T-helper 1 cell treated with Interleukin-12 subunit alpha and Interleukin-12 subunit beta and Interleukin-4 antibody, amounts not matched to agents 30 μg/mL and 1 μg/mL, for 36 hours (primary cell): ENCODE results near the gene NUAK1.

Source experiments
- H3K27ac Mint-ChIP-seq: one replicate; pipeline ENCODE4 v1.8.0; 2021; ENCODE audit warnings: mild to moderate bottlenecking, mixed read lengths
- H3K27me3 Mint-ChIP-seq: one replicate; pipeline ENCODE4 v1.8.0; 2021; ENCODE audit warnings: low read depth, mixed read lengths
- H3K36me3 Mint-ChIP-seq: one replicate; pipeline ENCODE4 v1.8.0; 2021; ENCODE audit warnings: low read depth, mixed read lengths
- H3K4me1 Mint-ChIP-seq: one replicate; pipeline ENCODE4 v1.8.0; 2021; ENCODE audit warnings: low read depth, mixed read lengths
- H3K4me3 Mint-ChIP-seq: one replicate; pipeline ENCODE4 v1.8.0; 2021; ENCODE audit warnings: mild to moderate bottlenecking, moderate library complexity, mixed read lengths
- H3K9me3 Mint-ChIP-seq: one replicate; pipeline ENCODE4 v1.8.0; 2021; ENCODE audit warnings: mixed read lengths

NUAK1 gene

DNA sequence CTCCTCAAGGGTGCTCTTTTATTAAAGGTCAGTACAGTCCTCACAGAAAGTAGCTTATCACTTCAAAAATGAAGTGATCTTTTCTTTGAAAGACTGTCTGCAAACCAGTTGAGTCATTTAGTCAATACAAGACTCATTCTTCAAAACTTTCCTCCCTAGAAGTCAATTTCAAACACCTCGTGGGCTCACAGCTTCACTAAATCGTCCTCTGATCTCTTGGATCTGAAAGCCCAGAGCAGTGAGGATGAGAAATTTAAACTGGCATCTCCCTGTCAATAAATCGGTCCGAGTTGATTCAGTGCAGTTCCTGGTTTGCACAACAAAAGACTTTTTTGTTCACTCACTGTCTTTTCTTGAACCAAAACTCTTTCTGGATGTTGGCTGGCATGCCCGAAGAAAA is 44.5 kb downstream of the NUAK1 start:
- Mint-ChIP-seq H3K9me3 (no peaks in the 10 kb centered on the region), H3K4me3 (no peak overlapping the region), H3K4me1 (no peaks in the 10 kb centered on the region), H3K27me3 (peaks cover 11% of the 10 kb centered on the region), H3K27ac (no peak overlapping the region), H3K36me3 (no peaks in the 10 kb centered on the region)

DNA sequence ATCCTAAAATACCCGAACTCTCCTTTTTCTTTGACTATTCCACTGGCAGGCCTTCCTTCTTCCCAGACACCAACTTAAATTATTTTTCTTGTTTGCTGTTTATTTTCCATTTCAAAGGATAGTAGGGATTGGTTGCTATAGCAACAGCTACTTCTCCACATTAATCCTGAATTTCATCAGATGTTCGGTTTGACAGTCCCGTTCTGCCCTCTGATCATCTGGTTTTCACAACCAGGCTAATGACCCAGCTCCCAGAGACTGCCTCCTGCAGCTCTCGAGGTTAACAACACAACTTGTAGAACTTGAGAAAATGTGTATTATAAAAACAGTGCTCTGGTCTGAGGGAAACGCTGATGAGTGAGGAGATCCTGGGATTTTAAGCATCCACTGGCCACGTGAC is 45.5 kb downstream of the NUAK1 start:
- H3K36me3 Mint-ChIP-seq, result no peaks in the 10 kb centered on the region
- H3K27ac Mint-ChIP-seq, result no peak overlapping the region
- no peaks in the 10 kb centered on the region for H3K4me1 Mint-ChIP-seq
- H3K27me3 Mint-ChIP-seq, result peaks cover 4% of the 10 kb centered on the region
- no peak overlapping the region for H3K4me3 Mint-ChIP-seq
- no peaks in the 10 kb centered on the region for H3K9me3 Mint-ChIP-seq

DNA sequence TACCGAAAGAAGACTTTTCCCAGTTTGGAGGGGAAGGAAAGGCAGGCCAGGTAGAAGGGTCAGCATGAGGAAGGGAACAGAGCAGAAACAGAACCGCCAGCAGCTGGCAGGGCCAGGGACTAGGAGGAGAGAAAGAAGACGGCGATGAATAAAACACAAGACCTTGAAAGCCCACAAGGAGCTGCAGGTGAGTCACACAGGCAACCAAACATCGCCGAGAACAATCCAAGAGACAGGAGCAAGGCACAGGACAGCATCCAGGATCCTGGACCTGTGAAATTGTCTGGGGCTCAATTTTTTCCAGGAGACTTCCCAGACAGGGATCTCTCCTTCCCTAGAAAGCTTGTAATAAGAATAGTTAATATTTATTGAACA is 47.3 kb downstream of the NUAK1 start:
- Mint-ChIP-seq H3K4me1 (no peaks in the 10 kb centered on the region), H3K9me3 (no peaks in the 10 kb centered on the region), H3K36me3 (no peaks in the 10 kb centered on the region), H3K27ac (no peak overlapping the region), H3K4me3 (no peak overlapping the region), H3K27me3 (peaks cover 3% of the 10 kb centered on the region)

- Mint-ChIP-seq H3K4me1 (no peaks in the 10 kb centered on the region), H3K9me3 (no peaks in the 10 kb centered on the region), H3K27me3 (peaks cover 3% of the 10 kb centered on the region), H3K4me3 (no peak overlapping the region), H3K27ac (no peak overlapping the region), H3K36me3 (no peaks in the 10 kb centered on the region)
Measured at GRCh38 chr12:106090591-106091445, 47.9 kb downstream of the NUAK1 start.

GRCh38 chr12:106089935-106090334 is 48.8 kb downstream of the NUAK1 start:
- no peak overlapping the region for H3K27ac Mint-ChIP-seq
- peaks cover 3% of the 10 kb centered on the region for H3K27me3 Mint-ChIP-seq
- no peaks in the 10 kb centered on the region for H3K36me3 Mint-ChIP-seq
- no peak overlapping the region for H3K4me3 Mint-ChIP-seq
- no peaks in the 10 kb centered on the region for H3K9me3 Mint-ChIP-seq
- no peaks in the 10 kb centered on the region for H3K4me1 Mint-ChIP-seq

- peaks cover 2% of the 10 kb centered on the region for H3K27me3 Mint-ChIP-seq
- no peak overlapping the region for H3K4me3 Mint-ChIP-seq
- no peak overlapping the region for H3K27ac Mint-ChIP-seq
- H3K9me3 Mint-ChIP-seq, result no peaks in the 10 kb centered on the region
- H3K36me3 Mint-ChIP-seq, result no peaks in the 10 kb centered on the region
- H3K4me1 Mint-ChIP-seq, result no peaks in the 10 kb centered on the region
Measured at GRCh38 chr12:106088811-106089485, 49.8 kb downstream of the NUAK1 start.

DNA sequence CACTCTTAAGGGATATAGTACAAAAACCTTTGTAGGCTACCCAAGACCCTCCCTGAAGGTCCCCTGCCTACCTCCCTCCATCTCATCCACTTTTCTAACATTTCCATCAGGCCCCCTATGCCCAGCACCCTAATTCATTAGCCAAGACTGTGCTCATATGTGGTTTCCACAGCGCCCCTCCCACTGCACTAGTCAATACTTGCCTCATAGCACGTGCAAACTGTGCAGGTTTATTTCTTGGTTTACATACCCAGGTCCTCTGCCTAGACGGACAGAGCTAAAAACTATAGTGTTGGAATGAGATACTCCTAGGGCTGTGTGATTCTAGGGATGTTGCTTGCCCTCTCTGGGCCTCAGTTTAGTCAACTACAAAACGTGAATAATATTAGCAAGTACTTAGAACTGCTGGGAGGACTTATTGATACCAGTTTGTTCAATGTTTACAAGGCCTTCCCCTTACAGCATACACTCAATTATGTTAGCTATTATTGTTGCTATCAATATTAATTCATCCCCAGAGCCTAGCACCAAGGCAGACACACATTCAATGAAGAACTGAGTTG is 50.4 kb downstream of the NUAK1 start:
- Mint-ChIP-seq H3K4me1 (no peaks in the 10 kb centered on the region), H3K27me3 (peaks cover 8% of the 10 kb centered on the region)

GRCh38 chr12:106086696-106087095 is 52.1 kb downstream of the NUAK1 start:
- Mint-ChIP-seq H3K27ac (no peak overlapping the region), H3K36me3 (no peaks in the 10 kb centered on the region), H3K27me3 (peaks cover 13% of the 10 kb centered on the region), H3K4me1 (no peaks in the 10 kb centered on the region), H3K4me3 (no peak overlapping the region), H3K9me3 (no peaks in the 10 kb centered on the region)

More for the DNA sequence above, 50.4 kb downstream of the NUAK1 start:
- Mint-ChIP-seq H3K36me3 (no peaks in the 10 kb centered on the region), H3K27ac (no peak overlapping the region), H3K9me3 (no peaks in the 10 kb centered on the region), H3K4me3 (no peak overlapping the region)

- Mint-ChIP-seq H3K27me3 (peaks cover 13% of the 10 kb centered on the region), H3K27ac (no peak overlapping the region), H3K9me3 (no peaks in the 10 kb centered on the region), H3K4me3 (no peak overlapping the region), H3K4me1 (no peaks in the 10 kb centered on the region), H3K36me3 (no peaks in the 10 kb centered on the region)
Measured at GRCh38 chr12:106085213-106085612, 53.5 kb downstream of the NUAK1 start.

- Mint-ChIP-seq H3K4me1 (no peaks in the 10 kb centered on the region), H3K4me3 (no peak overlapping the region), H3K27ac (no peak overlapping the region), H3K36me3 (no peaks in the 10 kb centered on the region), H3K9me3 (no peaks in the 10 kb centered on the region), H3K27me3 (peaks cover 13% of the 10 kb centered on the region)
Measured at GRCh38 chr12:106084759-106085158, 54.0 kb downstream of the NUAK1 start.

DNA sequence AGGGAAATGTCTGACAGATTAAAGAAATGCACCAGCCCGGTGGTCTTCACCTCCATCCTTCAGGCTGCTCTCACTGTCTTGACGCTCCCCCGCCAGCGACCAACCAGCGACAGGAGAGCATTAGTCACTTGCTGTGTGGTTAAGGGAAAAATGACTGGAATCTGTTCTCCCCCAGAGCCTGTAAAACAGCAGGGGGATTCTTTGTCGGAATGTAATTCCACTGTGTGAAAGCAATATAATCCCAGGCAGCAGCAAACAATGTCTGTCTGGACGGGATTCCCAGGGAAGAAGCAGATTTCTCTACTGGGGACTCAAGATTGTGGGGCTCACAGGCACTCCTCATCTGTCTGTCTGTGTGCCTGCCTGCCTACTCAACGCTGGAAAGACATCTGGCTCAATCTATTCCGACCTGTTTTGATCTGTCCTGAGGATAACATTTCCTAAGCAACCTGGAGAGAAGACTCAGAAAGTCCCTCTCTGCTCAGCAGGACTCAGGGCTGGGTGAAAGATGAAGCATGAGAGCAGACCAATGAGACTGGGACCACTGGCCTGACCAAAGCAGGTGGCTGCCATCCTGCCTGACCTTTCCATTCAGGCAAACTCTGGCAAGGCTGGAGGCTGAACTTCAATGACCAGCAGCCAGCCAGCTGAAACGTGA is 54.6 kb downstream of the NUAK1 start:
- Mint-ChIP-seq H3K36me3 (no peaks in the 10 kb centered on the region), H3K9me3 (no peaks in the 10 kb centered on the region), H3K4me3 (no peak overlapping the region), H3K4me1 (no peaks in the 10 kb centered on the region), H3K27me3 (peaks cover 13% of the 10 kb centered on the region), H3K27ac (no peak overlapping the region)

DNA sequence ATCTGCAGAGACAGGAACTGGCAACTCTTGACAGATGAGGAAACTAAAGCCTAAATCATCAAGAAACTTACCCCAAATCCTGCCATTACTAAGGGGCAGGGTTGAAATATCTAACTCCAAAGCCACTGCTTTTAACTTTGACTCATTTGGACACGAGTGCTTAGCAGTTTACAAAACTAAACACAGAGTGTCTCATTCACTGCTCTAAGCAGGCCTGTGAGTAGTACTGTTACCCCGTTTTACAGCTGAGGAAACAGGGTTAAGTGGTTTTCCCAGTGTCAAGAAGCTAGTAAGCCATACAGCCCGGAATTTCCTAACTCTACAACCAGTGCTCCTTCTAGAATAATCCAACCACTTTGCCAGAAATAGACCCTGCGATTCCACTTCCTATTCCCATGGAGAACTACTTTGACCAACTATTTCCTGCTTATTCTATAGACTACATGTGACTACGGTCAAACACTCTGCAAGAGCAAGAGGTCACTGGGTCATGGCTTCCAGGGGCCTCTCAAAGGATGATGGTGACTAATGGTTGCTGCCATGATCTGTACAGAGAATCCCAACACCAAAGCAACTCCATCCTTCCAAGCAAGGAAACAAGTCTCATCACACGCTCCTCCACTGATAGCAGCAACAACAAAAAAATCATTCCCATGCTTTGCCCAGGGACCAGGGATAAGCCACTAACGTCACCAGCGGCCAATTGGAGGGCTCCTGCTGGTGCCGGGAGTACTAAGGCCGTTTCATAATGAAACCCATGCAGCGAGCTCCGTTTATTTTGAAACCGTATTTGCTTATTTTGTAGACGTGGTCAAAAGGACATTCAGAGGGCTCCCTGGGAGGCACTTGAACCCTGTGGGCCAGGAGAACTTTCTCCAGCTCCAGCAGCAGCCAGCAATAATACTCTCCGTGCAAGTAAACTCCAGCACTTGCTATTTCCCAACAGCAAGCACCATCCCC is 56.3 kb downstream of the NUAK1 start:
- H3K27me3 Mint-ChIP-seq, result peaks cover 13% of the 10 kb centered on the region

DNA sequence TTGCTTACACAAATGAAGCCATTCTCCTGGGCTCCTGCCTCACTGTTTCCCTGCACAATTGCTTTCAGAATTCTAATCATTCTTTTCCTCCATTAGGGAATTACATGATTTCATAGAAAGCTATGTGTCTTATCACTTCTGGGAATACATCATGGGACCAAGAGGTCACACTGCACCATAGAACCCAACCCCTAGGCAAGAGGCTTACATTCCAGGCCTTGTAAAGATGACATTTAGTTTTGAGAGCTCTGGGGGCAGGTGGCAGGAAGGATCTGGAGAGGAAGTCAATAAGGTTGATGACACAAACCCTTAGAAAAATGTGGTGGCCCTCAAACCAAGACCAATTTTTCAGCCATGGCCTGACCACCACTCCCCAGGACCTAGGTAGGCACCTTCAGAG is 57.1 kb downstream of the NUAK1 start:
- Mint-ChIP-seq H3K4me3 (no peak overlapping the region), H3K27me3 (peaks cover 13% of the 10 kb centered on the region), H3K4me1 (no peaks in the 10 kb centered on the region), H3K9me3 (no peaks in the 10 kb centered on the region), H3K36me3 (no peaks in the 10 kb centered on the region), H3K27ac (no peak overlapping the region)

More for the DNA sequence above, 56.3 kb downstream of the NUAK1 start:
- Mint-ChIP-seq H3K36me3 (no peaks in the 10 kb centered on the region), H3K9me3 (no peaks in the 10 kb centered on the region), H3K27ac (no peak overlapping the region), H3K4me3 (no peak overlapping the region), H3K4me1 (no peaks in the 10 kb centered on the region)

DNA sequence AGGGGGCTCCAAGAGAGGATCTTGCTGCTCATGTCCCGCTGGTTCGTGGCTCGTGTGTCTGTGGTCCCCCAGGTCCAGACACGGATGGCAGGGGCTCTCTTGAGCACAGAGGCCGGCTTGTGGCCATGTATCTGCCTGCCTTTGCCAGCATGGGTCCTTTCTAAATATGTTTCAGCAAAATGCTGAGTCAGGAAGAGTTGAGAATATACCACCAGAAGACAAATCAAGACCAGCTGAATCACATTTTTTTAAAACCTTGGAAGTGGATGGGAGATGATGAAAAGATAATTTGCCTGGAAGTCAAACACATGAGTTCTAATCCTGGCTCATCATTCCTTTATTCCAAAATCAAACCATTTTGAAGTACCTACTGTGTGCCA is 58.0 kb downstream of the NUAK1 start:
- H3K27ac Mint-ChIP-seq, result no peak overlapping the region
- no peaks in the 10 kb centered on the region for H3K36me3 Mint-ChIP-seq
- H3K4me1 Mint-ChIP-seq, result no peaks in the 10 kb centered on the region
- peaks cover 13% of the 10 kb centered on the region for H3K27me3 Mint-ChIP-seq
- no peak overlapping the region for H3K4me3 Mint-ChIP-seq
- H3K9me3 Mint-ChIP-seq, result no peaks in the 10 kb centered on the region
